NCI-H748 treated with DMSO at 0.1 percent for 48 hours (cell line): ENCODE results near the gene SLC16A1.
"Not testable (repeated sequence)": the region's sequence is repeated elsewhere in the genome, so short reads cannot be mapped to it uniquely, and the experiment has no call there.

Experiments
- DNase-seq: peaks from one replicate; lab custom pipeline; 2025; lab: John Stamatoyannopoulos, UW

The SLC16A1 gene, protein sequence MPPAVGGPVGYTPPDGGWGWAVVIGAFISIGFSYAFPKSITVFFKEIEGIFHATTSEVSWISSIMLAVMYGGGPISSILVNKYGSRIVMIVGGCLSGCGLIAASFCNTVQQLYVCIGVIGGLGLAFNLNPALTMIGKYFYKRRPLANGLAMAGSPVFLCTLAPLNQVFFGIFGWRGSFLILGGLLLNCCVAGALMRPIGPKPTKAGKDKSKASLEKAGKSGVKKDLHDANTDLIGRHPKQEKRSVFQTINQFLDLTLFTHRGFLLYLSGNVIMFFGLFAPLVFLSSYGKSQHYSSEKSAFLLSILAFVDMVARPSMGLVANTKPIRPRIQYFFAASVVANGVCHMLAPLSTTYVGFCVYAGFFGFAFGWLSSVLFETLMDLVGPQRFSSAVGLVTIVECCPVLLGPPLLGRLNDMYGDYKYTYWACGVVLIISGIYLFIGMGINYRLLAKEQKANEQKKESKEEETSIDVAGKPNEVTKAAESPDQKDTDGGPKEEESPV

DNA sequence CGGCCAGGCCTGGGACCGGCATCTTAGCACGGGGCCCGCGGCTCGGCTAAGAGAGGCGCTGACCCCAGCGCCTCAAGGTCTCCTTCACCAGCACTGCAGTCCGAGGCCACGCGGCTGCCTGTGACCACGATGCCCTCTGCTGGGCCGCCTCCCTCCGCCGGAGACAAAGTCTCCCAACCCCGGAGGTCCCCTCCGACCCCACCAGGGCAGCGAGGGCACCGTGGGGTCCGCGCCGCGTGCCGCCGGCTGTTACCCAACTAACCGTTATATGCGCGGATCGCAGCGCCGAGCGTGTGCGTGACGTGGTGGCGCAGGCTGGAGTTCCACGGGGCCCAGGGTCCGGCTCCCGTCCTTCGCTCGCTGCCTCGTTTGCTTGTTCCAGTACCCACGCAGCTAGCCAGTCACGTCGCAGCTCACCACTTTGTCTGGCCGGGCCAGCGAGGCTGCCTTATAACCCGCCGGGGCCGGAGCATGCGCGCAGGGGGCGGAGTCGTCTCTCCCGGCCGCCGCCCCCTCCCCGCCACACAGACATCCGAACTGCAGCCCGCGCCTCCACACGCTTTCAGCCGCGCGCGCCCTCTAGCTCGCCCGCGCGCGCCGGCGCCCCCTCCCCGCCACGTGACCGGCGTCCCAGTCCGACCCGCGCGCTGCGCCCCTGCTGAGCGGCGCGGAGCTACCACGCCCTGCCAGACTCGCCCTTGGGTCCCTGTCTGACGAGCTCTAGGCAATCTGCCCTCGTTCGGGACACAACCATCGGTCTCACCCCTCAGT lies at the start of gene SLC16A1:
Gene SLC16A1, minus strand, starts transcription at position 424 of the 771 bp plus-strand sequence. CDS start 26,888 bp downstream, outside the sequence.
- peak; percentile 64 for DNase-seq

DNA sequence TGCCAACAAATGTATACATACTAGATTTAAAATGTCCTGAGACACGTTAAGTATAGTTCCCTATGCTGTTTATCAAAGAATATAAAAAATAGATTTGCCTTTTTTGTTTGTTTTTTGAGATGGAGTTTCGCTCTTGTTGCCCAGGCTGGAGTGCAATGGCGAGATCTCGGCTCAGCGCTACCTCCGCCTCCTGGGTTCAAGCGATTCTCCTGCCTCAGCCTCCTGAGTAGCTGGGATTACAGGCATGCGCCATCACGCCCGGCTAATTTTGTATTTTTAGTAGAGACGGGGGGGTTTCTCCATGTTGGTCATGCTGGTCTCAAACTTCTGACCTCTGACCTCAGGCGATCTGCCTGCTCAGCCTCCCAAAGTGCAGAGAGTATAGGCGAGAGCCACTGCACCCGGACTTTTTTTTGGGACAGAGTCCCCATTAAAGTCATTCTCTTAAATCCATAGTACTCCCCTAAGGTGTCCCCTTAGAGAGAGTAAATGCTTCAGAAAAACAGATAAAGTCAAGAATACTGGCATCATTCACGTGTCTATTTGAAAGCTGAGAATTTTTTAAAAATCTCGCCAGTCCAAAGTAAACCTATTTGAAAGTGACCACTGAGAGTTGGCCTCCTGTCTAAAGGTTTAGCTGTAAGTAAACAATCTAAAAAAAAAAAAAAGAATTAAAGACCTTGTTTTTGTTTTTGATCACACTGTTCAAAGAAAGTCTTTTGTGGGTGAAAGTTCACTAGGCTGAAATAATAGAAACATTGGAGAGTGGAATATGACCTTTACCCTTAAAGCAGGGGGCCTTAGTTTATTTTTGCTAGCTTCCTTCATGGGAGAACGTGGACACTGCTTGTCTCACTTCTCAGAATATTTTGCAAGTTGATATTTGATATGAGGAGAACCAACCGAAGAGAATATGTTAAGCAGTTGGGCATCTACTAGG lies 48.0 kb upstream of the SLC16A1 start:
- DNase-seq = no peak

DNA sequence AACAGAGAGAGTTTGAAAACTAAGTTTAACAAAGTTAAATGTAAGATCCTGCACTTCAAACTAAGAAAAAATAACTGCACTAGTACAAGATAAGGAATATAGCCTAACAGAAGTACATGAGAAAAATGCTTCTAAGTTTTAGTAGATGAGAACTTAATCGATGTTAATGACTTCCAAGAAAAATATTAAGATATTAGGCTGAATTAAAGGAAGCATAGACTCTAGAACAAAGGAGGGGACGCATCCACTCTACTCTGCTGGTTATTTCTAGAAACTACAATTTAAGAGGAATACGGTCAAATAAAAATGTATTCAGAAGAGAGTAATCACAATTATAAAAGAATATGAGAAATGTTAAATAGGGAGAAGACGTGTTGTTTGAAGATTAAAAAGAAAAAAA lies 46.3 kb upstream of the SLC16A1 start:
- no peak for DNase-seq

DNA sequence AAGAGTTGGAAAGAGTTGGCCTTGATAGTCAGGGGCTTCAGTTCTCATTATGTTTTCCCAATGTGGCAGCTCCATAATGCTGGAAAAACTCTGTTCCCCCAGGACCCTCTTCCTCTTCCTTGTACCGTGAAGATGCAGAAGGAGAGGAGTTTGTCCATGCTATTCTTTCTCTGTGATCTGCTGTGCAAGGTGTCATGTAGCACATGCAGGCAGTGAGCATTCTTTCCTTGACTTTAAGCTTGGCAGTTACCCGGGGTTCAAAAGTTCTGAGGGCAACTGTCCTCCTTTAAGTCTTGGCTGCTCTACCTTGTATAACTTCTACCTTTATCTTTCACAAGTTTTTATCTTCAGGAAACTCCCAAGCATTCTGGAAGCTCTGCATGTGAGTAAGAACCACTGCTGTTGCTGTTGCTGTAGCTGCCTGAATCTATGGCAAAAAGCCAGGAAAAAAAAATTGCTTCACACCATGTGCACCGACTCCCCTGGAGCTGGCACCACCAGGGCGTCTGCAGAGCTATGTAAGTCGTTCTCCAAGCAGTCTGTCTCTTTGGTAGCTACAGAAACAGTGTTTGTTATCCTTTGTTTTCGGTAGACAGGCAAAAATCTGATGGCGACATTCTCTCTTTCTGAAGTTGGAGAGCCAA lies 42.7 kb upstream of the SLC16A1 start:
- no peak for DNase-seq

DNA sequence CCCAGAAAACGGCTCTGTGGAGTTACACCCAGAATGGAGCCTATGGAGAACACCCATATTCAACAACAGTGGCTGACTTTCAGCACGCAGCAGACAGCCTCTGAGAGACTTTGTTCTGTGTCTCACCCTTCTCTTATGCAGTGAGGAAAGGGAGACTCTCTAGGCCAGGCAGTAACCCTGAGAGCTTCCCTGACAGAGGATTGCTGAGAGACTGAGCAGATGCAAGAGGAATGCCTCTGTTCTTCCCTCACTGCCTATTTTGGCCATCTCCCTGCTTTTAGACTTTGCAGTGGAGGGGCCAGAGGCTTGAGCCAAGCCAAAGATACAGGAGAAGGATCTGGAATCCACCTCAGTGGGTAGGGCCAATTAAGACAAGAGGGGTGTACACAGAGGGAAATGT lies 41.8 kb upstream of the SLC16A1 start:
- no peak for DNase-seq

DNA sequence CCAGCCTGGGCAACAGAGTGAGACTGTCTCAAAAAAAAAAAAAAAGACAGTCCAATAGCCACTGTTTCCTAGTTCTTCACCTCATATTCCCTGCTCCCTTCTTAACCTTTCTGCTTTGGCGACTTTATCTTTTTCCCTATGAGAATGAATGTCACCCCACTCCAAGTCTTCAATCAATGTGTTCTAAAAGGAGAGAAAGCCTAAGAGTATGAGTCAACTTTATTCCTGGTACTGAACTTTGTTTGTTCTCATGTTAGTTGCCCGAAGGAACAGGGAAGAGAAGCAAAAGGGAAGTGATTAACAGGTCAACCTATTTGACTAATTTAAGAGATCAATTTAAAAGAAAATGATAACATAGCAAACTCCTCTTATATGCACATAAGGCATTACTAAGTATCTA lies 39.9 kb upstream of the SLC16A1 start:
- DNase-seq = no peak

DNA sequence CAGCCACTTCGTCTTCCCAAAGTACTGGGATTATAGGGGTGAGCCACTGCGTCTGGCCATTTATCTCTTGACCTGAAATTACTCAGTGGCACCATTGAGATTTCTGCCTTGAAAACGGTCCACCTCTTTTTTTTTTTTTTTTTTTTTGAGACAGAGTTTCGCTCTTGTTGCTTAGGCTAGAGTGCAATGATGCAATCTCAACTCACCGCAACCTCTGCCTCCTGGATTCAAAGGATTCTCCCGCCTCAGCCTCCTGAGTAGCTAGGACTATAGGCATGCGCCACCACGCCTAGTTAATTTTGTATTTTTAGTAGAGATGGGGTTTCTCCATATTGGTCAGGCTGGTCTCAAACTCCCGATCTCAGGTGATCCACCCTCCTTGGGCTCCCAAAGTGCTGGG lies 39.0 kb upstream of the SLC16A1 start:
- DNase-seq = not testable (repeated sequence)

DNA sequence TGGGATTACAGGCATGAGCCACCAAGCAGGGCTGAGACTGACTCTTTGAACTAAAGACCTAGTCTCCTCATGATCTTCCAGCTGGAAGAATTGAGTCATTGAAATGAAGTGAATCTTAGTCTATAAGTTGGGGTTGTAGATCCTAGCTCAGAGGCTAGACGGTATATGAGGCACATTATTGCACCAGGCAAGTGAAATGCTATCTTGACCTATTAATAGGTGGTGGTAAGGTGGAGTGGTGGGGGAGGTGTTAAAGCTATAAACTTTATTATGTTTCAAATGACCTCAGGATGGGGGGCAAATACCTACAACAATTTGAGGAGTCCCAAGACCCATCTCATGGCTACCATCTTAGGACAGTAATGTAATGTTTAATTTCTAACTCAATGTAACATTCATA lies 36.8 kb upstream of the SLC16A1 start:
- no peak for DNase-seq

DNA sequence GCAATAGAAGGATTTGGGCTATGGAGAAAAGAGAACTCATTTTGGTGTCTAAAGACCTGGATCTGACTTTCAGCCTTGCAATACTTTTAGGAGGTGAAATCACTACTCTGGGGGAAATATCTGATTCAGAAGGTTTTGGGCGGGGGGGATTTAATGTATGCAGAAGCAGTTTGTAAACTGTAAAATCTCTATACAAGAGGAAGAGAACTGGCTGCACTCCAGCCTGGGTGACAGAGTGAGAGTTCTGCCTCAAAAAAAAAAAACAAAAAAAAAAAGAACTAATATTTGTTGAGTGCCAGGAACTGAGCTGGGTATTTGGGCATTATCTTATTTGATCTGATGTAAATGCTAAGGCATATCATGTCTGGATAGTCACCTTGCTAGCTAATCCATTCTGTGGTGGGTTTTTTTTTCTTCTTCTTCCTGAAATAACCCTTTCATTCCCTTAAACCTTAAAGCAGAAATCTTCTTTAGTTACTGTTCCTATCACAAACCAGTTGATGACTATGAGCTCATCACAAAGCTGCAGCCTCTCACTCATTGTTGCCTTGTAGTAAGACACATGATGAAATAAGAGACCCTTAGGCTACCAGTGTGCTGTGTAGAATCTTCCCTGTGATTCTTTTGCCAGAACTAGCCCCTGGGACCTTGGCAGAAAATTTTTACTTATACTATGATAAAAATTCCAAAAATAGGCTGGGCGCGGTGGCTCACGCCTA lies 35.6 kb upstream of the SLC16A1 start:
- DNase-seq = no peak

DNA sequence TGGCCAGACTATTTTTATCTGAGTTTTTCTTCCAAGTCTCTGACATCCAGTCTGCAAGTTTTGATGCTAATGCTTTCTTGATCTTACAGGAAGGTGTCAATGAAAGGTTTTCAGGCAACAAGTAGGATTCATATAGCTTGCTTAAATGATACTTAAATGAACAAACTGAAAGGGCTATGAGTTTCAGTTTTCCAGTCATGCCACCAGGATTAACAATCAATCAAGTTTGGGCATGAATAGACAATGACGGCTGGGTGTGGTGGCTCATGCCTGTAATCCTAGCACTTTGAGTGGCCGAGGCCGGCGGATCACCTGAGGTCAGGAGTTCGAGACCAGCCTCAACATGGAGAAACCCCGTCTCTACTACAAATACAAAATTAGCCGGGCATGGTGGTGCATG lies 34.3 kb upstream of the SLC16A1 start:
- DNase-seq = no peak

DNA sequence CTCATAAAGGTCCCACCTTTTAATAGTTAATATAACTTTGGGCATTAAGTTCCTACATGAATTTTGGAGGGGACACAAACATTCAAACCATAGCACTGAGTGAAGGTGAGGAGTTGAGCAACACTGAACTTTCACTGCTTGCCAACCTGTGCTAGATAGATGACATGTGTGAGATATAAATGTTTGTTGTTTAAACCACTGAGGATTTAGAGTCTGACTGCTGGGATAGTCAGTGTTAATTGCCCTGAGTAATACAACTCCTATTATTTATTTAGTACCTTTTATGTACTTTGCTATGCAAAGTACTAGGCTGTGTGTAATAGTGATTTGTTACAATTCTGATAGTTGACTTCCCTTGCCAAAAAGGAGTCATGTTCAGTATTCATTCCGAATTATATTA lies 32.4 kb upstream of the SLC16A1 start:
- DNase-seq = no peak

DNA sequence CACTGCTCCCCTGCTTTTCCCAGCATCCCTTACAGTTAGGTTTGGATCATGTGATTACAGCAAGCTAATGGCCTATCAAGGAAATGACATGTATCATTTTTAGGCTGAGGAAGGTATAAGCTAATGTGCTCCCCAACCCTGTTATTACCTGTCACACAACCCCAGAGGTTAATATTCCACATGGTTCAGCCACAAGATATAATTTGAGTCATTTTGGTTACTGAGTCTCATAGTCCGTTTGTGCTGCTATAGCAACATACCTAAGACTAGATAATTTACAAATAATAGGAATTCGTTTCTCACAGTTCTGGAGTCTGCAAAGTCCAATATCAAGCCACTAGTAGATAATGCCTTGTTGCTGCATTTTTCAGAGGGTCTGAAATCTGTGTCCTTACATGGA lies 29.1 kb upstream of the SLC16A1 start:
- no peak for DNase-seq

DNA sequence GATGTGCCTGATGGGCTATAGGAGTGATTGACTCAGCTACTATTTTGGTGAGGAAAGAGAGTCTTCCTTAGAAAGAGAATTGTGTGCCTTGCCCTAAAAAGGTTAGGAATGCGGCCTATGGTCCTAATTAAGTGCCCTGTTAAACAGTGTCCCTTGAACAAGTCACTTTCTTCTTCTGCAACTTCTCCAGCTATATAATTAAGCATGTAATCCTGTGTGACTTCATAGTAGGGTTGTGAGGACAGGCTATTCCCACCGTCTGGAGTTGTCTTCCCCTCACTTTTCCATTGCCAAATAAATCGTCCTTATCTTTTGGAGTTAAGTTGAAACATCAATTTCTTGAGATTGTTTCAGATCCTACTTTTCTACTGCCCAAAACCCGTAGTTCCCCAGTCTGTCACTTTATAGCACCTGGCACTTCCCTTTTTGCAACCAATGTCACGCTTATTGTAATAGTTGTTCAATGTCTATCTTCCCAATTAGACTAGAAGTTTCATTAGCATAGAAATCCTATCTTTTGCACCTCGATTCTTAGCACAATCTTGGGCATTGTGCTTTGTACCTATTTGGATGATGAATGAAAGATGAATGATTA lies 27.6 kb upstream of the SLC16A1 start:
- no peak for DNase-seq

DNA sequence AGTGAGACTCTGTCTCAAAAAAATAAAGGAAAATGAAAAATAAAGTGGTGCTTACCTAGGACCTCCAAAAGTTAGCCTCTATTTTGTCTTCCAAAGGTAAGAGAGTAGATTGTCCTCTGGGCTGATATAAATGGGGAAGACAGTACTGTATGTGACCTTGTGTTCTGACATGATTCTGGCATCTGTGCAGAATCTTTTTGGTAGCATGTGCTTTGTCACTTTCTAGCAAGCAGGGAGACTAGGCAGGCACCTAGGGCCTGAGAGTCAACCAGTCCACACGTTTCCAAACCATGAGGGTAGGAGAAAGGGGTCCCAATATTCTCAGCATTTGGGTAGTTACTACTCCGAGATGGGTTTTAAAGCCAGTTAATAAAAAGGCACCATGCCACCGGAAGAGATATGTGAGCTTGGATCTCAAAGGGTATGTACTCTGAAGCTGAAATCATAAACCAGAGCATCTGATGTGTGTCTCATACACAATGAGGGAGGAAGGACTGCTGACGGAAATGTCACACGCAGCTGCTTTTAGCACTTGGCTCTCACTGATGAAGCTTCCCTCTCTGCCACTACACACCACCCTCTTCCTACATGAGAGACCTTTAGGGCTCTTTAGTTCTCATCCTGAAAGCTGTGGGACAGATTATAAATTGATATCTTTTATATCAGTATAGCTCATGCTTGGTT lies 27.0 kb upstream of the SLC16A1 start:
- DNase-seq = no peak

DNA sequence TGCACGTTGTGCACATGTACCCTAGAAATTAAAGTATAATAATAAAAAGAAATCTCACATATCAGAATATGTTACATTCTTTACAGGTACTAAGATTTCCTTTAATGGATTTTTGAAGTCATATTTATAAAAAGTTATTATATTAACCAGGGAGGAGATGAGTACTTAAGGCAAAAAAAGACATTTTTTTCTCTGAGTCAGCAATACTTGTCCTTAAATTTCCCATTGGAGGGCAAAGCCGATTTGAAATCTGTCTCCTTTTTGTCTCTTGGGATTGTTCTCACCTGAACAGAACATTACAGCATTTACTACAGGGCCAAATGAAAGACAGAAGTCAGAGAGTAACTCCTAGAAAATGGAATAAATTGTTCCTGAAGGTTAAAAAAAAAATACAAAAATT lies 26.3 kb upstream of the SLC16A1 start:
- DNase-seq = no peak

DNA sequence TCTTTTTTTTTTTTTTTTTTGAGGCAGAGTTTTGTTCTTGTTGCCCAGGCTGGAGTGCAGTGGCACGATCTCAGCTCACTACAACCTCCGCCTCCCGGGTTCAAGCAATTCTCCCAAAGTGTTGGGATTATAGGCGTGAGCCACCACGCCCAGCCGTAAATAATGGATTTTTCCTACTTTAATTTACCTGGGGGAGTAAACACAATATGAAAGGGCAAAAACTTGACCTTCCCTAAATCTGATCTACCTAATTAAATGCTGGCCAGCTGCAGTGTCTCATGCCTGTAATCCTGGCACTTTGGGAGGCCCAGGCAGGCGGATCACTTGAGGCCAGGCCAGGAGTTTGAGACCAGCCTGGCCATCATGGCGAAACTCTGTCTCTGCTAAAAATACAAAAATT lies 25.8 kb upstream of the SLC16A1 start:
- DNase-seq = peak; percentile 5

DNA sequence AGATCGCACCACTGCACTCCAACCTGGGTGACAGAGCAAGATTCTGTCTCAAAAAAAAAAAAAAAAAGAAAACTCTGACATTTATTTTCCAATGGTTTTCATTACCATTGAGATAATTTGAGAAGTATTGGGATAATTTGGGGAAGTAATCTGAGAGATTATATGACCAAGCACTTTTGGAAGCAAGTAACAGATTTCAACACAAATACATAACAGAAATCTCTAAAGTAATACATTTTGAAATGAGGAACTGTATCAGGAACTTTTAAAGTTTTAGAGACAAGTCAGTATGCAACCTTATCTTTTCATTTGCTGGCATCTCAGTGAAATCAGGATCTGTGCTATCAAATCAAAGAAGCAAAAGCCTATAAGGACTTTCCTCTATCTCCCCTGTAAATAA lies 25.4 kb upstream of the SLC16A1 start:
- no peak for DNase-seq

DNA sequence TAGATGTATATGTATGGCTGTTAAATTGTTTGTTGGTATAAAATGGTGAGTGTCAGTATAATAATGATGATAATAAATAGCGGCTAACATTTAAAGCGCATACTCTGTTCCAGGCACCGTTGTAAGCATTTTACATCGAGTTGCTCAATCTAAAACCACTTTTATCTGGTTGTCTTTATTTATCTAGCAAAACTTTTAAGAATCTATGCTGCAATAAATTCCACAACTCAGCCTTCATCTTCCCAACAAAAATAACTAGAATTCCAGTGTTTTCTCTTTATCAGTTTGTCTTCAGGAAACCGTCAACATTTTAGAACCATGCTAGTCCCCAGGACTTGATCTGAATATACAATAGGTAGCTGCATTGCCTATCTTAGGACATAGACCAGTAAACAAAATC lies 19.3 kb upstream of the SLC16A1 start:
- DNase-seq = no peak

DNA sequence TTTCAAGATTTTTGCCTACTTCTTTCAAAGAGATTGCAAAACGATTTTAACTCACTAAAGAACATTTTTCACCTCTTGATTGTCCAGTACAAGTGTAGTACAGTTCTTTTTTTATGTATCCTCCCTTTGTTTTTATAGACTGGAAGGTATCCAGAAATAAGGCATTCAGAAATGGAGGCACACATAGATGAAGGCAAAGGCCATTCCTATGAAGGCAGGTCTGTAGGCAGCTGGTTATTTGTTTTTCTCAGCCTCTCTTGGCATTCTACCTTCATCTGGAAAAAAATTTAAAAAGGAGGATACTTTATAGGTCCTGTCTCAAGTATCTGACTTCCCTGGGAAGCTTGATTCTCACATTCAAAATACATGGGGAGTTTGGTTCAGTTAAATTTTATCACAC lies 18.6 kb upstream of the SLC16A1 start:
- DNase-seq = no peak

DNA sequence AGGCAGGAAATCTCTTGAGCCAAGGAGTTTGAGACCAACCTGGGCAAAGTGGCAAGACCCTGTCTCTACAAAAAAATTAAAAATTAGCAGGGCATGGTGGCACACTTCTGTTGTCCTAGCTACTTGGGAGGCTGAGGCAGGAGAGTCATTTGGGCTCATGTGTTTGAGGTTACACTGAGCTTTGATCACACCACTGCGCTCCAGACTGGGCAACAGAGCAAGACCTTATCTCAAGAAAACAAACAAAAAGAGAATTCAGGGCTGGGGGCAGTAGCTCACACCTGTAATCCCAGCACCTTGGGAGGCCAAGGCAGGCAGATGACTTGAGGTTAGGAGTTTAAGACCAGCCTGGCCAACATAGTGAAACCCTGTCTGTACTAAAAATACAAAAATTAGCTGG lies 17.8 kb upstream of the SLC16A1 start:
- DNase-seq = no peak
